NB4 (cell line): ENCODE measurements around the gene WDR1.

ENCODE experiments used
- DNase-seq: peaks from one replicate; pipeline ENCODE4 v3.0.0; 2010; ENCODE audit warnings: low read depth
- H3K4me3 ChIP-seq: one replicate; pipeline ENCODE4 v1.5.1; 2011; ENCODE audit warnings: mild to moderate bottlenecking, low read depth, low read length, moderate library complexity
- CTCF ChIP-seq: IDR thresholded peaks from one replicate; pipeline ENCODE4 v1.5.1; 2012; ENCODE audit warnings: low read depth, low read length
- MAX ChIP-seq: IDR thresholded peaks from 2 replicates; pipeline ENCODE4 v1.6.1; 2011; ENCODE audit warnings: low read depth, low read length
- MYC ChIP-seq: IDR thresholded peaks from 2 replicates; pipeline ENCODE4 v1.6.1; 2011; ENCODE audit warnings: low read depth, low read length
- POLR2A ChIP-seq: IDR thresholded peaks from 2 replicates; pipeline ENCODE4 v1.6.1; 2011; ENCODE audit warnings: mild to moderate bottlenecking; ENCODE audit not compliant: insufficient read length; ENCODE audit errors: extremely low read depth

WDR1 gene

GRCh38 chr4:10119278-10119677 is 2.7 kb upstream of the WDR1 start:
- no peak overlapping the region for H3K4me3 ChIP-seq
- no peak for DNase-seq
- TF ChIP-seq POLR2A (no peak), MYC (no peak), MAX (no peak), CTCF (no peak)

GRCh38 chr4:10118048-10119004 is 1.7 kb upstream of the WDR1 start:
- H3K4me3 ChIP-seq: peak overlapping the region; percentile 86
- TF ChIP-seq MAX: no peak
- no peak for TF ChIP-seq CTCF
- peak; percentile 24 for DNase-seq

DNA sequence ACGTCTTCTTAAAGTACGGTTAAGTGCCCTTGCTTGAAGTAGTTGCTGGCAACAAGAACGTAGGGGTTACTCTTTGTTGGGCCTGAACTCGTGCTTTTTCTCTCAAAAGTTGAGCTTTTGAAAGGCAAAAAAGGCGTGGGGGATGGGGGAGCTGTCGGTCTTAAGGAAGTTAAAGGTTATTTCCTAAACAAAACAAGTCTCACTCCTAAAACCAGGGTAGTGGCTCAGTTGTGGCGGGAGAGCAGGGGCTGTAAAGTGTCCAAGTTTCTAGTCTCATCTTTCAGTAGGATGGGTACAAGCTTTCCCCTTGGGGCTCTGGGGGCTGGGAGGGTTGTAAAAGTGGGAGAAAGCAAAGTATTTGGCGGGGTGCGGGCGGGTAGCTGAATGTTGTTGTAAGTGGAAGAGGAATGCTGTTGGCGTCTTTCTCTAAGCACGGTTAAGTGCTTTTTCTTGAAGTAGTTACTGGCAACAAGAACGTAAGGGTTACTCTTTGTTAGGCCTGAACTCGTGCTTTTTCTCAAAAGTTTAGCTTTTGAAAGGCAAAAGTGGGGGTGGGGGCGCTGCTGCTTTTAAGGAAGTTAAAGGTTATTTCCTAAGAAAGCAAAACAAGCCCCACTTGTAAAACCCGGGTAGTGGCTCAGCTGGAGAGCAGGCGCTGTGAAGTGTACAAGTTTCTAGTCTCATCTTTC is 904 bp upstream of the WDR1 start:
- peak; percentile 85 for DNase-seq
- no peak for TF ChIP-seq CTCF
- 0 out of 2 replicates have a peak, but pooled peaks have one; percentile 9 for TF ChIP-seq MYC
- peak; percentile 21; the same call in 1 of the 2 replicates for TF ChIP-seq MAX
- no peak for TF ChIP-seq POLR2A
- H3K4me3 ChIP-seq: peak overlapping the region; percentile 86

GRCh38 chr4:10115797-10116568 is 616 bp downstream of the WDR1 start:
- DNase-seq: peak; percentile 69
- TF ChIP-seq POLR2A (no peak), MYC (no peak)
- peak overlapping the region; percentile 83 for H3K4me3 ChIP-seq

DNA sequence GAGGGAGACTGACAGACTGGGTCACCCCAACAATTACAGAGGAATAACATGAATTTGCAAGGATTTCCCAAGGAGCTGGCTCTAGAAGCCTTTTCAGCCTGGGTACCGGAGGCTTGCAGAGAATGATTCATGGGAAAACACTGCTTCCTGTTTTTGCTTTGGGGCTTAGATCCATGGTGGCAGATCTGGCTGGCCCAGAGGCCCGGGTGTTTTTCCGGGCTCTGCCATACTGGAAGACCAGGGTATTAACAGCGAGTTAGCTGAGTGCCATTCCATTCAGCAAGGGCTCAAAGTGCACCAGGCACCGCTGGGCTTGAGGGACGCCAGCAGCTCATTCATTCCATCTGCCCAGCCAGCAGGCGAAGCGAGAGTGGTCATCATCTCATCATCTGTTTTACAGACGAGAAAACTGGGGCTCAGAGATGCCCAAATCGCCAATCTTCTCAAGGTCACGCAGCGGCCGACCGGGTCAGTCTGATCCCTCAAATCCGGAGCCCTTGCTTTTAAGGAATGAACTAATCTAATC is 1.3 kb downstream of the WDR1 start:
- peak; percentile 40 for DNase-seq
- peak overlapping the region; percentile 83 for H3K4me3 ChIP-seq
- TF ChIP-seq MYC (no peak), CTCF (no peak), POLR2A (no peak)

GRCh38 chr4:10114607-10115006 is 2.0 kb downstream of the WDR1 start:
- no peak for DNase-seq
- TF ChIP-seq MYC (no peak), CTCF (no peak), POLR2A (no peak), MAX (no peak)
- H3K4me3 ChIP-seq: peak overlapping the region; percentile 83
